ENCODE measurements around the gene FAM3C. TPM values are rescaled to one million over a fixed set of nuclear protein-coding genes. Genes with fewer than 3 reads are reported as not detected.

FAM3C gene
- total RNA-seq, 1 experiment from 2014 or later, result 322 TPM

DNA sequence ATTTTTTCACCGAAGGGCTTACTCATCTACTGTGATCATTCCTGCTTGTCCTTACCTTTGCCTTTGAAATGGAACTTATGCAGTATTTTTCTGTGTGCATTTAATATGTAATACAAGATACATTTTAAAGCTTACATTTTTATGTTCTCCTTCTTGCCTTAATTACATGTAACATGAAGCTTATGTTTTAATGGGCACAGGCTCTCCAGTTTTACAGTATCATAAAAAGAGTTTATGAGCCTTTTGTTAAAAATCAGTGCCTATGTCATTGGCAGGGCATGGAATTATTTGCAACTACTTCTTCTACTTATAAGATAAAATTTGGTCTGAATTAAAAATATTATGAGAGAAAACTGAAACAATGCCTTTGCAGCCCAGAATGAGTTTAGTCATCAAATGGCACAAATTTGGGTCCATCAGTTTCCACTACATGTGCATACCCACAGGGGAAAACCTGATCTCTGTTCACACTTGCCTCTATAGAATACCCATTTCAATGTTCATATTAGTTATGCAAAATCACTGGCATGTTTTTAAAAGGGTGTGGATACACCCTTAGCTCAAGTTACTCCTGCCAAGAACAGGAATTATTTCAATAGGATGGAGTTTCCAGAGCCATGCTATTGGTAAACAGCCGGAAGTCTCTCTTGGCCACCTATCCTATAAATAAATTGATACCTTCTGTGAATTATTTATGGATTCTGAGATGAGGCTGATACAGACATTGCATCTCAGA, 95.3 kb downstream of the FAM3C start (continued):
- TF ChIP-seq YY1 (IDR thresholded peaks at IDR 0.05; ENCODE audit: extremely low read depth, insufficient replicate concordance, low read depth, low read length), result no peak

Other genes with a start within 250 kb of the FAM3C start
- 152 TPM for gene WNT16, start 67.3 kb downstream of the FAM3C start, total RNA-seq (2021; ENCODE audit: unreplicated experiment)